GM13976 (cell line): ENCODE data around the gene BEX3.

Experiments used
- DNase-seq: peaks from one replicate; pipeline ENCODE4 v3.0.0; 2012; ENCODE audit warnings: low spot score
- in situ Hi-C: fragments of 300-500 bp; cut with MboI; formaldehyde crosslinking; loops from one replicate; pipeline ENCODE4 v1.12.0; 2022; ENCODE audit warnings: low sequenced_read_pairs, mixed read lengths, inconsistent platforms; ENCODE audit not compliant: unreplicated experiment
- TF ChIP-seq, protein P1 (sequence below): IDR thresholded peaks from 2 replicates; pipeline ENCODE4 v1.5.1; 2012; ENCODE audit warnings: borderline replicate concordance, mild to moderate bottlenecking; ENCODE audit not compliant: insufficient read depth; ENCODE audit errors: extremely low read depth, missing control alignments, control extremely low read depth

Gene BEX3

DNA sequence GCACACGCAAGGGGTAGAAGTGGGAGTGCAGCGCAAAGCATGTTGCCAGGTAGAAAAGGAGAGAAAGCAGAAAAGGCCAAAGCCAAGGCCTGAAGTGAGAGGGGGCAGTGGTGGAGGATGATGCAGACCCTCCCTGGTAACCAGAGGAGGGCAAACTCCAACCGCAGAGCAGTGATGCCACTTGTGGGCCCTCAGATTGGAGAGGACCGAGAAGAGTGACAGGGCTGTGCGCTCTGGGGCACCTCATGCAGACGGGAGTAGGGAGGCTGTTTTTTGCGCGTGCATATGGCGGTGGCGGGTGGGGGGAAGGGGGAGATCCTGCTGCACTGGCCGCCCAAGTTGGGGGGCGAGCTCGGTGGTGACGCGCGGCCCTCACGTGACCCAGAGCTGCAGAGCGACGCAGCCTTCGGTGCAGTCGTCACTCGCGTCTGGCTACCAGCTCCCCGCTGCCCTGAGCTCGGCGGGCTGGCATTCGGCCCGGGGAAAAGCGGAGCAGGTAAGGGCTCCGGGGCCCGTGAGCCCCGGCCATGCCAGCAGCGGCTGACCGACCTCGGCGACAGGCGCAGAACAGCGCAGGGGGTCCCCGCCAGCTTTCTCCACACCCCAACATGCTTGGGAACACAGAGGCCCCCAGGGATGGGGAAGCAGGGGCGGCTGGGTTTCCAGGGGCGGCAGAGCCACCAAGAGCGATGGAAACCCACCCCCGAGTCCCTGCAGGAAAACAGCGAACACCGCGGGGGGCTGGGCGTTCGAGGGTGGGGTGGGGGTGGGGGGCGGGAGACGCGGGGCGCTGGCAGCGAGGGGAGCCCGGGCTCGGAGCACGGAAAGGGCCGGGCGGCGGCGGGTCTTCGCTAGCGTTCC, at the start of gene BEX3:
BEX3 (plus strand) TSS at position 421 of the 861 bp plus-strand sequence. CDS start 984 bp downstream, outside the sequence.
- in situ Hi-C loops: no loop called here
- DNase-seq: peak; percentile 27
- TF ChIP-seq, protein P1, sequence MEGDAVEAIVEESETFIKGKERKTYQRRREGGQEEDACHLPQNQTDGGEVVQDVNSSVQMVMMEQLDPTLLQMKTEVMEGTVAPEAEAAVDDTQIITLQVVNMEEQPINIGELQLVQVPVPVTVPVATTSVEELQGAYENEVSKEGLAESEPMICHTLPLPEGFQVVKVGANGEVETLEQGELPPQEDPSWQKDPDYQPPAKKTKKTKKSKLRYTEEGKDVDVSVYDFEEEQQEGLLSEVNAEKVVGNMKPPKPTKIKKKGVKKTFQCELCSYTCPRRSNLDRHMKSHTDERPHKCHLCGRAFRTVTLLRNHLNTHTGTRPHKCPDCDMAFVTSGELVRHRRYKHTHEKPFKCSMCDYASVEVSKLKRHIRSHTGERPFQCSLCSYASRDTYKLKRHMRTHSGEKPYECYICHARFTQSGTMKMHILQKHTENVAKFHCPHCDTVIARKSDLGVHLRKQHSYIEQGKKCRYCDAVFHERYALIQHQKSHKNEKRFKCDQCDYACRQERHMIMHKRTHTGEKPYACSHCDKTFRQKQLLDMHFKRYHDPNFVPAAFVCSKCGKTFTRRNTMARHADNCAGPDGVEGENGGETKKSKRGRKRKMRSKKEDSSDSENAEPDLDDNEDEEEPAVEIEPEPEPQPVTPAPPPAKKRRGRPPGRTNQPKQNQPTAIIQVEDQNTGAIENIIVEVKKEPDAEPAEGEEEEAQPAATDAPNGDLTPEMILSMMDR: no peak

DNA sequence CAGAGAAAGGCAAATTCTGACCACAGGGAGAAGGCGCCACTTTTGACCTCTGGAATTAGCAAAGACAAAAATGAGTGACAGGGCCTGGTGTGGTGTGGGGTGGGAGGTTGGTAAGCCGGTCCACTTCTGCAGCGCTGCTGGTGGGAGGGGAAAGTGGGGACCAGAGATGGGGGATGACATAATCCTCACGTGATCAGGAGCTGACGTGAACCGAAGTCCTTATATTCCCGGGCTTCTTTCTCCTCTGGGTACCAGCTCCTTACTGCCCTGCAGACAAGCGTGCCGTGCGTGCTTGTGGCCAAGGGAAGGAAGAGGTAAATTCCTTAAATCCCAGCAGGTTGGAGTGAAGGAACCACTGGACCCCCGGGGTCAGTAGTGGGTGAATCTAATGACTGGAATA, 46.3 kb upstream of the BEX3 start, which contains the start of gene TCEAL7:
TCEAL7 (plus strand) TSS at position 249 of the 400 bp plus-strand sequence. CDS start 1,165 bp downstream, outside the sequence.
- no peak for DNase-seq
- in situ Hi-C loops: no loop called here
- TF ChIP-seq, protein P1: no peak

DNA sequence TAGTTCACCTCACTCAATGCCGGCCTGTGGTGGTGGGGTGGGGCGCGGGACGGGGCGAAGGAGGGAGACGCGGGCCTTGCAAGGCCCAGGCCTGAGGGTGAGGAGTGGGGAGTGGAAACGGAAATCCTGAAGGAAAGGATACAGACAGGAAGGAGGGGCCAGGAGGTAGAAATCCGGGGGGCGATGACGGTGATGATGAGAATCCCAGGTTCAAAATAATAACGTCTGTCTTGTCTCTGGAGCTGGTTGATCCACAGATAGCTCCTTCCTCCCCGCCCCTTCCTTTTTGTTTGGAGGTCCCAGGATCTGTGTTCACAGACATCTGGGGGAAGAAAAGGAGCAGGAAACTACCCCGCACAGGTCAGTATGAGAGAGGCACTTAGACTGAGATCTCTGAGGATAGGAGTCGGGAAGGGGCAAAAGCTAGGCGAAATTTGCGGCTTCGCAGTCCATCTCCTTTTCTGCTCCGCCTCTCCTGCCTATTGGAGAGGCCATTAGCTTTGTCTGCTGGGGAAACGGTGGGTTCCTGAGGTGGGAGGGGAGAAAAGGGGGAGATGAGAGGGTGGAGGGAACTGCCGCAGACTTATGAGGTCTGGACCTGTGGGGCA, 45.6 kb upstream of the BEX3 start:
- in situ Hi-C loops: no loop called here
- TF ChIP-seq, protein P1: no peak

DNA sequence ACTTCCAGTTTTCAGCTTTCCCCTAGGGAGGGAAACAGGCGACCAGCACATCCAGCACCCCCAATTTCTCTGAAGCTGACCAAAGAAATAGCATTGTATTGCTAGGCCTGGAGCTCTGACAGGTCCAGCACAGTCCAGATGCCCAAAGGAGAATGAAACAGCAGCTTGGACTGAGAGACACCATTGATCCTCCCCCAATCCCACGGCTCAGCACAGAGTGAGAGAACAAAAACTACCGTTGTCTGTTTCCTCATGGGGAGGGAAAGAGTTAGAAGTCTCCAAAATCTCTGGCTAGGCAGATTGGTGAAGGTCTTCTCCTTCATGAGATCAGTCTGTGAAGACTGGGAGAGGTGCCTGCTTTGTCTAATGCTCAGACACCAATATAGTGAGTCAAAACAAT, 37.7 kb upstream of the BEX3 start:
- TF ChIP-seq, protein P1: no peak
- DNase-seq: no peak
- in situ Hi-C loops: no loop called here

More for the DNA sequence above, 45.6 kb upstream of the BEX3 start:
- no peak for DNase-seq

DNA sequence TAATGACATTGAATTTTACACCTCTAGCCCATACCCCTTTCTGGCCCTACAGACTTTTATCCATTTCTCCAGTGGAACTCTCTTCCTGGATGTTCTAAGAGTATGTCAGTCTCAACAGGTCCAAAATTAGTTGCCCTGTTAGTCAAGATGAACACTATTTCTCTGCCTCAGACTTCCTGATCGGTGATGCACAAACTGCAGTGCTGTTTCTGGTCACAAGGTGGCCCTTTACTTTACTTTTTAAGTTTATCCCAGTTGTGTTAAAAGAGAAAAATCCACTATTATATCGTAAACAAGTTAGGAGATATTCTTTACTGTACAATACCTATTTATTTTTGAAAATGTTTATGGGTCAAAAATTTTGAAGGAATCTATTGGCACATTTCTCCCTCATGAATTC, 33.2 kb upstream of the BEX3 start:
- DNase-seq: peak; percentile 29
- in situ Hi-C loops: no loop called here
- TF ChIP-seq, protein P1: peak; percentile 46

DNA sequence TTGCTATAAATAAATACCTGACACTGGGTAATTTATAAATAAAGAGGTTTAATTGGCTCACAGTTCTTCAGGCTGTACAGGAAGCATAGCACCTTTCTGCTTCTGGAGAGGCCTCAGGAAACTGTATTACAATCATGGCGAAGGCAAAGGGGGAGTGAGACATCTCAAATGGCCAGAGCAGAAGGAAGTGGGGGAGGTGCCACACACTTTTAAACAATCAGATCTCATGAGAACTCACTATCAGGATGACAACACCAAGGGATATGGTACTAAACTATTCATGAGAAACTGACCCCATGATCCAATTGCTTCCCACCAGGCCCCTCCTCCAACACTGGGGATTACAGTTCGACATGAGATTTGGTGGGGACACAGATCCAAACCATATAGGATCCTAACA, 31.7 kb upstream of the BEX3 start:
- TF ChIP-seq, protein P1: no peak
- DNase-seq: no peak
- in situ Hi-C loops: no loop called here
